Transverse colon (tissue), 4 donors: ENCODE data around the gene CEP63. TPM values are rescaled to one million over a fixed set of nuclear protein-coding genes. Genes with fewer than 3 reads are reported as not detected.

Experiments used
- DNase-seq: peaks from one replicate; pipeline ENCODE4 v3.0.0-alpha.2; 2019
- H3K27ac ChIP-seq, 4 donors: fragments of 200-600 bp; sonication (generic); 2 replicates each; pipeline ENCODE4 v1.5.1; 2016 to 2018; ENCODE audit warnings: inconsistent platforms in 4 of 4
- H3K27me3 ChIP-seq: fragments of 200-600 bp; sonication (generic); 2 replicates; pipeline ENCODE4 v1.5.1; 2017; ENCODE audit warnings: inconsistent platforms
- H3K36me3 ChIP-seq, 4 donors: fragments of 200-600 bp; sonication (generic); 2 replicates each; pipeline ENCODE4 v1.5.1; 2017 to 2019; ENCODE audit warnings: inconsistent platforms in 4 of 4
- H3K4me1 ChIP-seq, 4 donors: fragments of 200-600 bp; sonication (generic); 2 replicates each; pipeline ENCODE4 v1.5.1; 2017 to 2020; ENCODE audit warnings: inconsistent platforms in 4 of 4
- H3K4me3 ChIP-seq, 4 donors: fragments of 200-600 bp; sonication (generic); 1 replicate in 1 of 4; 2 replicates in 3 of 4; pipeline versions ENCODE4 v1.5.1 to v1.6.1; 2017 to 2019; ENCODE audit warnings: inconsistent platforms in 4 of 4
- H3K9me3 ChIP-seq, 2 donors: fragments of 200-600 bp; sonication (generic); 2 replicates each; pipeline ENCODE4 v1.5.1; 2017 to 2019; ENCODE audit warnings: inconsistent platforms in 2 of 2
- CTCF ChIP-seq, 5 experiments: fragments of 200-600 bp in 3 of 5; fragments of 450-650 bp in 2 of 5; sonication (generic) in 3 of 5; IDR thresholded peaks; 1 replicate in 2 of 5; 2 replicates in 3 of 5; pipeline ENCODE4 v1.5.1; 2016 to 2017; ENCODE audit warnings: antibody characterized with exemption in 5 of 5, inconsistent platforms in 3 of 5, mild to moderate bottlenecking in 2 of 5, moderate library complexity in 1 of 5
- EP300 ChIP-seq: sonication (generic); formaldehyde crosslinking; IDR thresholded peaks from one replicate; pipeline ENCODE4 v1.6.1; 2017; ENCODE audit warnings: antibody characterized with exemption, low read depth
- POLR2A ChIP-seq: fragments of 450-650 bp; IDR thresholded peaks from one replicate; pipeline ENCODE4 v1.6.1; 2016; ENCODE audit warnings: antibody characterized with exemption, mild to moderate bottlenecking, moderate library complexity
- POLR2AphosphoS5 ChIP-seq, 3 donors: sonication (generic); formaldehyde crosslinking; IDR thresholded peaks; one replicate each; pipeline ENCODE4 v1.6.1; 2016; ENCODE audit warnings: antibody characterized with exemption in 3 of 3
- WGBS, 2 donors: methylation state at CpG; one replicate each; pipeline ENCODE4 v1.1.5; 2018; ENCODE audit warnings: low coverage in 1 of 2; 5-methylcytosine and 5-hydroxymethylcytosine counted together
- in situ Hi-C, 4 donors: fragments of 200-750 bp; cut with MboI; loops; one replicate each; pipeline versions ENCODE4 v1.15.0 to v1.15.1; 2017; ENCODE audit warnings: low sequenced_read_pairs in 3 of 4, low pct_ligation_motif_present in 1 of 4, low pct_unique_long_range_greater_than_20kb in 1 of 4
- intact Hi-C: fragments of 100-400 bp; cut with DNase I; formaldehyde crosslinking; loops from one replicate; pipeline ENCODE4 v1.15.1; 2023; ENCODE audit warnings: low total_unique reads
- total RNA-seq, 4 donors: library from RNA; depleted of rRNA; stranded (reverse); fragments of >200 nt; gene quantifications; one replicate each; pipeline ENCODE4 v1.1.0, GENCODE V29; 2016

CEP63 gene
- total RNA-seq, 4 donors from 2014 or later, result 12.1 to 29.2 (median 16.9) TPM

GRCh38 chr3:134445095-134445494, 40.8 kb upstream of the CEP63 start:
- in situ Hi-C loops (no loop called here), intact Hi-C loops (loop anchor here (5.0 kb wide), 1 partner anchor 48 kb away; no protein-coding TSS in a partner anchor)
- WGBS, 2 donors, result 67 to 81% methylated on average over 1 of the region's 1 CpG
- Histone ChIP-seq H3K9me3 (no peaks in the 10 kb centered on the region), H3K27ac (no peak overlapping the region), H3K4me1 (peaks cover 0 to 8% (median 0%) of the 10 kb centered on the region in 4 donors), H3K27me3 (no peaks in the 10 kb centered on the region), H3K4me3 (no peak overlapping the region), H3K36me3 (no peaks in the 10 kb centered on the region)
- DNase-seq, result no peak
- no peak for TF ChIP-seq EP300
- TF ChIP-seq POLR2A, result no peak
- no peak for TF ChIP-seq CTCF (IDR thresholded peaks at IDR 0.05)
- TF ChIP-seq POLR2AphosphoS5 (IDR thresholded peaks at IDR 0.05), result no peak

- intact Hi-C loops, result loop anchor here (5.0 kb wide), 1 partner anchor 48 kb away; no protein-coding TSS in a partner anchor
- peaks cover 0 to 8% (median 0%) of the 10 kb centered on the region in 4 donors for H3K4me1 ChIP-seq
- no peak overlapping the region for H3K4me3 ChIP-seq
- H3K27ac ChIP-seq, result no peak overlapping the region
- WGBS, 2 donors, result 36 to 38% methylated on average over 1 of the region's 1 CpG
- no peaks in the 10 kb centered on the region for H3K27me3 ChIP-seq
- DNase-seq, result no peak
- no peak for TF ChIP-seq CTCF (IDR thresholded peaks at IDR 0.05)
- no peak for TF ChIP-seq EP300
- no peak for TF ChIP-seq POLR2A
- TF ChIP-seq POLR2AphosphoS5 (IDR thresholded peaks at IDR 0.05), result no peak
- H3K36me3 ChIP-seq, result no peaks in the 10 kb centered on the region
- H3K9me3 ChIP-seq, result no peaks in the 10 kb centered on the region
- in situ Hi-C loops, result no loop called here
These were observed 40.2 kb upstream of the CEP63 start for GRCh38 chr3:134445636-134446035.

GRCh38 chr3:134446800-134447199, 39.1 kb upstream of the CEP63 start:
- H3K4me1 ChIP-seq, result peaks cover 0 to 8% (median 0%) of the 10 kb centered on the region in 4 donors
- DNase-seq, result no peak
- no peak overlapping the region for H3K27ac ChIP-seq
- TF ChIP-seq POLR2A, result no peak
- no peak for TF ChIP-seq EP300
- no peak for TF ChIP-seq POLR2AphosphoS5 (IDR thresholded peaks at IDR 0.05)
- TF ChIP-seq CTCF (IDR thresholded peaks at IDR 0.05), result no peak
- no peaks in the 10 kb centered on the region for H3K9me3 ChIP-seq
- no peaks in the 10 kb centered on the region for H3K36me3 ChIP-seq
- H3K27me3 ChIP-seq, result no peaks in the 10 kb centered on the region
- intact Hi-C loops, result loop anchor here (5.0 kb wide), 1 partner anchor 49 kb away; no protein-coding TSS in a partner anchor
- H3K4me3 ChIP-seq, result no peak overlapping the region
- WGBS, 2 donors, result 45 to 71% methylated on average over 3 of the region's 3 CpGs
- in situ Hi-C loops, result no loop called here

GRCh38 chr3:134447351-134447750, 38.5 kb upstream of the CEP63 start:
- Histone ChIP-seq H3K27ac (no peak overlapping the region), H3K9me3 (no peaks in the 10 kb centered on the region), H3K4me1 (peaks cover 0 to 8% (median 0%) of the 10 kb centered on the region in 4 donors), H3K4me3 (no peak overlapping the region), H3K36me3 (no peaks in the 10 kb centered on the region), H3K27me3 (no peaks in the 10 kb centered on the region)
- in situ Hi-C loops (no loop called here), intact Hi-C loops (loop anchor here (5.0 kb wide), 1 partner anchor 50 kb away; no protein-coding TSS in a partner anchor)
- TF ChIP-seq CTCF (IDR thresholded peaks at IDR 0.05) (no peak), POLR2AphosphoS5 (IDR thresholded peaks at IDR 0.05) (no peak), POLR2A (no peak), EP300 (no peak)
- WGBS, 2 donors, result 63% methylated on average over 1 of the region's 1 CpG; no CpG with 5 or more reads in 1 of the 2 donors
- no peak for DNase-seq
